ENCODE data around the gene TTLL5. TPM values are rescaled to one million over a fixed set of nuclear protein-coding genes. Genes with fewer than 3 reads are reported as not detected.

TTLL5 gene
- total and polyA plus RNA-seq, 2 donors: 16.1 to 46.4 TPM

GRCh38 chr14:75699331-75699730, 38.3 kb downstream of the TTLL5 start:
- no peaks in the 10 kb centered on the region for H3K36me3 ChIP-seq (ENCODE audit: insufficient read depth)
- WGBS: 96% methylated on average over 3 of the region's 3 CpGs
- no peak for DNase-seq (ENCODE audit: extremely low spot score)
- no peak overlapping the region for H3K4me3 ChIP-seq (ENCODE audit: low read depth, low read length)
- no peaks in the 10 kb centered on the region for H3K4me1 ChIP-seq (ENCODE audit: insufficient read depth)
- no peak overlapping the region for H3K27ac ChIP-seq (ENCODE audit: low read depth)

DNA sequence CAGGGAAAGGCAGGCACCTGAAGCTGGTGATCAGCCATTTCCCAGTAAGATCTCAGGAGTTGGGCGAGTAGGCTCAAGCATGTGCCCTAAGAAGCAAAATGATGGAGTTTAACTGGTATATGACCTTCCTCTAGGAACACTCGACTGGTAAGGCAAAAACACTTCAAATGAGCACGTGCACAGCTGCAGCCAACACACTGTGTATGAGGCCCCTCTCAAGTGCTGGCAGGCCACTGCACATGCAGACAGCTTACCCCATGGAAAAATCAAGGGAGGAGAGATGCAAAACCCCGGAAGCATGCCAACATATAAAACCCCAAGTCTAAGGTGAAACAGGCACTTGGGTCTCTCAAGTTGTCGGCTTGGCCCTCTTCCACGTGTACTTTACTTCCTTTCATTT, 39.2 kb downstream of the TTLL5 start:
- 88% methylated on average over 6 of the region's 6 CpGs for WGBS

DNA sequence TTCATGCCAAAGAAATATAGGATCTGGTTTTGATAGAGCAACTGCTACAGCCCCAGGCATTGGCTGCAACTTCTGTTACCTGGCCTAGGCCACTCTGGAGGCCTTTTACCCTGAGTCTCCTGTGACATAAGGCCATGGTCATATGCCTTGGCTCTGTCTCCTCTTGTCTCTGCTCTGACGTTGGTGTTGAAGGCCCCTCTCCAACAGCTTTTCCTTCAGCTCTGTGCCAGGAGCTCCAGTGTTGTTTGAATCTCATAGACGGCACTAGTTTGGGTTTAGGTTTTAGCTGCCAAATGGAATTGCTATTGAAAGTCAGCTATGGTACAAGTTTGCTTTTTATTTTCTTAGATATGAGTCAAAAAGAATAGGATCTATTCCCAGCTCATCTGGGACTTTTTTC, 41.1 kb downstream of the TTLL5 start:
- no peak overlapping the region for H3K4me3 ChIP-seq (ENCODE audit: low read depth, low read length)
- no peaks in the 10 kb centered on the region for H3K4me1 ChIP-seq (ENCODE audit: insufficient read depth)
- peaks cover 1% of the 10 kb centered on the region for H3K36me3 ChIP-seq (ENCODE audit: insufficient read depth)
- no peak for DNase-seq (ENCODE audit: extremely low spot score)
- H3K27ac ChIP-seq (ENCODE audit: low read depth): no peak overlapping the region
- 35% methylated on average over 2 of the region's 2 CpGs for WGBS

More for the DNA sequence above, 39.2 kb downstream of the TTLL5 start:
- Histone ChIP-seq H3K4me3 (ENCODE audit: low read depth, low read length) (no peak overlapping the region), H3K4me1 (ENCODE audit: insufficient read depth) (no peaks in the 10 kb centered on the region), H3K27ac (ENCODE audit: low read depth) (no peak overlapping the region), H3K36me3 (ENCODE audit: insufficient read depth) (peaks cover 1% of the 10 kb centered on the region)
- no peak for DNase-seq (ENCODE audit: extremely low spot score)

DNA sequence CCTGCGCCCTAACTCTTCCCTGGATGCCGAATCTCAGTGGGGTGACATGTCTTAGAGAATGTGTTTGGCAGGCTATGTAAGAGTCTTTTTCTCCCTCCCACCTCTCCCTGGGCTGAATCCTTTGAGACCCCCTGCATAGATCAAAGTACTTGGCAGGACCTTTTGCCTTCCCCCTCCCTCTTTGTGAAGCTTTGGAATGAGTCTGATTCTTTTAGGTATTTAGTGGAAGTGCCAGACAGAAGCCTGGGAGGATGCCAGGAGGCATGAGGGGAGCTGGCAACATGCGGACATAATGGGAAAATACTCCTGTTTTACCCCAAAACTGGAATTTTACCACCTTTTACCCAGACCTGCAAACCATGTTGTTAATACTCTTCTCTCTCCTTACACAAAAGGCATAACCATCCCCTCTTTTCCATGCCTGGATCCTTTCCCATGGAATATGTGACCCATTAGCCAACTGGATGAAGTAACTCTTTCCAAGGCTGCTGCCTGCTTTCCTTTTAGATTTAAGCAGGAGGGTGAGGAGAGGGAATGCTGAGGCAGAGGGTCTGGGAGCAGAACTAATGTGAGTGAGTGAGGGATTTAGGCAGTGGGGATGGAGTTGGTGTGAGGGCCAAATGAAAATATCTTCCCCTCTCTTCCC, 41.7 kb downstream of the TTLL5 start:
- H3K36me3 ChIP-seq (ENCODE audit: insufficient read depth): peaks cover 1% of the 10 kb centered on the region
- no peaks in the 10 kb centered on the region for H3K4me1 ChIP-seq (ENCODE audit: insufficient read depth)
- H3K27ac ChIP-seq (ENCODE audit: low read depth): no peak overlapping the region
- 48% methylated on average over 3 of the region's 3 CpGs for WGBS
- H3K4me3 ChIP-seq (ENCODE audit: low read depth, low read length): no peak overlapping the region
- no peak for DNase-seq (ENCODE audit: extremely low spot score)

- 75% methylated on average over 1 of the region's 1 CpG for WGBS
Observed at GRCh38 chr14:75703467-75703866, 42.4 kb downstream of the TTLL5 start.

DNA sequence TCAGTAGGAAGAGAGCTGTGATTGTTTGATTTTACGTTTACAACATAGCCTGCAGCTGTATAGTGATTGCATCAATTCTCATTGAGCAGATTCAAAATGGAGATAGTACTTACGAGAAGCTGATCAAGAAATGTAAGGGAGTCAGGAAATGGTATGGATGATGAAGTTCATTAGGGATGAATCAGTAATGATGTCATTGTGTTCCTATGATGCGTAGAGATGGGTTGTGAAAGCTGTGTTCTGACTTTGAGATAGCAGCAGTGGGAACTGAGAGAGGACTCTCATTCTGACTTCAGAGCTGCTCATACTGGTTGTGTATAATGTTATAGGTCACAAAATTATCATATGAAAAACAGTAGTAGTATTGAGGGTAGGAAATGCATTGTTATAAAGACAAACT, 44.0 kb downstream of the TTLL5 start:
- no peak overlapping the region for H3K27ac ChIP-seq (ENCODE audit: low read depth)
- DNase-seq (ENCODE audit: extremely low spot score): no peak
- WGBS: 96% methylated on average over 3 of the region's 3 CpGs
- H3K4me3 ChIP-seq (ENCODE audit: low read depth, low read length): no peak overlapping the region
- H3K36me3 ChIP-seq (ENCODE audit: insufficient read depth): peaks cover 1% of the 10 kb centered on the region
- no peaks in the 10 kb centered on the region for H3K4me1 ChIP-seq (ENCODE audit: insufficient read depth)

More at GRCh38 chr14:75703467-75703866, 42.4 kb downstream of the TTLL5 start:
- DNase-seq (ENCODE audit: extremely low spot score): no peak
- Histone ChIP-seq H3K4me1 (ENCODE audit: insufficient read depth) (no peaks in the 10 kb centered on the region), H3K27ac (ENCODE audit: low read depth) (no peak overlapping the region), H3K36me3 (ENCODE audit: insufficient read depth) (peaks cover 1% of the 10 kb centered on the region), H3K4me3 (ENCODE audit: low read depth, low read length) (no peak overlapping the region)

DNA sequence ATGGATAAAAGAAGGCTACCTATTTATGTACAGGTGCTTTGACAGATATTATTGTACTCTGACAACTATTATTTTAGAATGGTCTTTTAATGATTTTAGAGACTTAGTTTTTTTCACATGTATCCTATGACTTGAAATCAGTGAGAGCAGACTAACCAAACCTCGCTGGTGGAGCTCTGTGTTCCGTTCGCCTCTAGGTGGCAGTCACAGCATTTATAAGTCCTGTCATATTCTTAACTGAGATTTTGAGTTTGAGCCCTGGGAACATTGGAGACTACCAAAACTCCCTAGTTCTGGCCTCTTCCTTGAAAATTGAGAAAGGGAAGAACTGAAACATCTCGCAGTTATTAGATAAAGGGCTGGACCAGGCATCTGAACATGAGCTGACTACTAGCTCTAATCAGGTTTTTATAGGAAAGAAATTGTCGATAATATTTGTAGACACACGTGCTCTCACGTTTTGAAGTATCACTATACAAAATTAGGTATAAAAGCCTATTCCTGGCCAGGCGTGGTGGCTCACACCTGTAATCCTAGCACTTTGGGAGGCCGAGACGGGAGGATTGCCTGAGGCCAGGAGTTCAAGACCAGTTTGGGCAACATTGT, 48.3 kb downstream of the TTLL5 start:
- DNase-seq (ENCODE audit: extremely low spot score): peak; percentile 79
- no peaks in the 10 kb centered on the region for H3K4me1 ChIP-seq (ENCODE audit: insufficient read depth)
- peaks cover 1% of the 10 kb centered on the region for H3K36me3 ChIP-seq (ENCODE audit: insufficient read depth)

GRCh38 chr14:75711105-75711795, 50.2 kb downstream of the TTLL5 start:
- peak; percentile 18 for DNase-seq (ENCODE audit: extremely low spot score)
- no peaks in the 10 kb centered on the region for H3K4me1 ChIP-seq (ENCODE audit: insufficient read depth)
- H3K36me3 ChIP-seq (ENCODE audit: insufficient read depth): no peaks in the 10 kb centered on the region
- WGBS: 48% methylated on average over 4 of the region's 4 CpGs
- no peak overlapping the region for H3K4me3 ChIP-seq (ENCODE audit: low read depth, low read length)
- no peak overlapping the region for H3K27ac ChIP-seq (ENCODE audit: low read depth)

More for the DNA sequence above, 48.3 kb downstream of the TTLL5 start:
- Histone ChIP-seq H3K27ac (ENCODE audit: low read depth) (no peak overlapping the region), H3K4me3 (ENCODE audit: low read depth, low read length) (no peak overlapping the region)
- WGBS: 54% methylated on average over 10 of the region's 10 CpGs

DNA sequence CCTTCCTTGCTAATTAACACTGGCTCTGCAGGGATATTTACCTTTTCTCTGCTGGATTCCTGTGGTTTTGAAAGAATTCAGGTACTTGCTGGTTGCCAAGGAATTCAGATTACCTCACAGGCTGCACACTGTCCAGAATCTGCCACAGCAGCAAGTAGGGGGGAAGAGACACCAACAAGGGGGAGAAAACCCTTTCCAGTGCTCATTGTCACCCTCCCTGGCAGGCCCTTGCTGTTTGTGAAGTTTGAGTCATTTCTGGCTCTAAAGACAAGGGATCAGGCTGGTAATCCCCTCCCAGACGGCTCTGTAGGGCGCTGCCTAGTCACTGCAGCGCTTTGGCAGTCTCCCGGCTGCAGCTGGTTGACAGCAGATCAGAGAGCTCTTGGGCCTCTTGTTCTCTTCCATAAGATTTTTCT, 50.8 kb downstream of the TTLL5 start:
- Histone ChIP-seq H3K36me3 (ENCODE audit: insufficient read depth) (no peaks in the 10 kb centered on the region), H3K4me1 (ENCODE audit: insufficient read depth) (no peaks in the 10 kb centered on the region), H3K27ac (ENCODE audit: low read depth) (peak overlapping the region; percentile 29), H3K4me3 (ENCODE audit: low read depth, low read length) (no peak overlapping the region)
- 17% methylated on average over 4 of the region's 4 CpGs for WGBS
- peak; percentile 65 for DNase-seq (ENCODE audit: extremely low spot score)

- no peak for DNase-seq (ENCODE audit: extremely low spot score)
- 34% methylated on average over 2 of the region's 2 CpGs for WGBS
- no peak overlapping the region for H3K4me3 ChIP-seq (ENCODE audit: low read depth, low read length)
- H3K27ac ChIP-seq (ENCODE audit: low read depth): no peak overlapping the region
- no peaks in the 10 kb centered on the region for H3K4me1 ChIP-seq (ENCODE audit: insufficient read depth)
- H3K36me3 ChIP-seq (ENCODE audit: insufficient read depth): no peaks in the 10 kb centered on the region
Observed at GRCh38 chr14:75714991-75715390, 53.9 kb downstream of the TTLL5 start.

DNA sequence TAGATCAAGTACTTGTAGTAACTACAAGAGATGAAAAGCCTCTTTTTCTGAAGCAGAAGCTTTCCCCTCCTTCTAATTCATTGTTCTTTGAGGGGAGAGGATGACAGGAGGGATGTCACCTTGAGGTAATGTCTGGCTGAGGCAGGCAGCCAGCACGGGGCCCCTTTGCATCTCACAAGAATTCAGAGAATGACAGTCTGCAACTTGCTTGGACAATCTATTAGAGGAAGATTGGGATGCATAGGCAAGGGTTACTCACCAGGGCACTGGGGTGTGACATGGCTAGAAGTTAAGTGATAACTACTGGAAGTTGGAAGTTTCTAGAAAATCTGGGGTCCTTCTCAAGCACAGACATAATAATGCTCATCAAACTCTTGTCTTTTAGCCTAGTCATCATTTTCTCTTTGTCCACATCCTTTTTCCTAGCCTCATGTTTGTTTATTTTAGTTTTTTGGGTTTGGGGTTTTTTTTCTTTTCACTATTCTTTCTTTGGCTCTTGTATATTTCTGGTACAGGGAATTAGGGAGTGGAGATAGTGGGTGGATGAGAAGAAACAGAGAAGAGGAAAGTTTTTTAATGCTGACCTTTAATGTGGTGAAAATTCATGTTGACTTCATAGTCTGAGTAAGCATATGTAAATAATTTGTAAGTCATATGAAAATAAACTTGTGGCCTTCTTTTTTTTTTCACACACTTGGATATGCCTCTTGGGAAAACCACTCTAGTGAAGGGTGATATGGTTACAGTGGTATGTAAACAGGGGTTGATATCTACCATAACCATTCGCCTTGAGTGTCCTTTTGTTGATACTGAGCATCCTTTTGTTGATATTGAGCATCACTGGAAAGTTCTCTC, 55.1 kb downstream of the TTLL5 start:
- Histone ChIP-seq H3K4me3 (ENCODE audit: low read depth, low read length) (no peak overlapping the region), H3K36me3 (ENCODE audit: insufficient read depth) (no peaks in the 10 kb centered on the region), H3K27ac (ENCODE audit: low read depth) (peak overlapping the region; percentile 67), H3K4me1 (ENCODE audit: insufficient read depth) (no peaks in the 10 kb centered on the region)
- 24% methylated on average over 2 of the region's 2 CpGs for WGBS
- no peak for DNase-seq (ENCODE audit: extremely low spot score)

DNA sequence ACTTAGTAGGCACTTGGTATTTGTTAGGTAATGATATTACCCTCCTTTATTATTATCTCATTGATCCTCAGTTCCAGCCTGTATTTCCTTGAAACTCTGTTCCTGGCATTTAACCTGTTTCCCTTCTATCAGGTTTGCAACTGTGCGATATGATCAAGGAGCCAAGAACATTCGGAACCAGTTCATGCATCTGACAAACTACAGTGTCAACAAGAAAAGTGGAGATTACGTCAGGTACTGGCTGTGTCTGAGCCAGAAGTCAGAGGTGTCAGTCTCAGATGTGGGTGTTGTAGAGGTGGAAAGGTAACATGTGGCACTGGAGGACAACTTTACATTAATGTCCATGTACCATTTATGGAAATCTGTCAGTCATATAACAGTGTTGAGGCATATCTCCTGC, 56.7 kb downstream of the TTLL5 start:
- DNase-seq (ENCODE audit: extremely low spot score): no peak
- Histone ChIP-seq H3K27ac (ENCODE audit: low read depth) (no peak overlapping the region), H3K36me3 (ENCODE audit: insufficient read depth) (no peaks in the 10 kb centered on the region), H3K4me3 (ENCODE audit: low read depth, low read length) (no peak overlapping the region), H3K4me1 (ENCODE audit: insufficient read depth) (no peaks in the 10 kb centered on the region)
- WGBS: 92% methylated on average over 3 of the region's 3 CpGs

GRCh38 chr14:75718199-75718598, 57.2 kb downstream of the TTLL5 start:
- no peak for DNase-seq (ENCODE audit: extremely low spot score)
- no peak overlapping the region for H3K27ac ChIP-seq (ENCODE audit: low read depth)

More at GRCh38 chr14:75718199-75718598, 57.2 kb downstream of the TTLL5 start:
- 72% methylated on average over 3 of the region's 3 CpGs for WGBS
- no peaks in the 10 kb centered on the region for H3K4me1 ChIP-seq (ENCODE audit: insufficient read depth)
- H3K4me3 ChIP-seq (ENCODE audit: low read depth, low read length): no peak overlapping the region
- H3K36me3 ChIP-seq (ENCODE audit: insufficient read depth): no peaks in the 10 kb centered on the region

Data from urinary bladder (tissue), 4 donors.